Measurements from ENCODE around the gene BGLAP.

Gene BGLAP

GRCh38 chr1:156259805-156260204 is 17.8 kb downstream of the BGLAP start:
- DNase-seq: no peak

GRCh38 chr1:156260896-156261295 is 18.9 kb downstream of the BGLAP start:
- no peak for DNase-seq

GRCh38 chr1:156262461-156263287 is 20.7 kb downstream of the BGLAP start:
- DNase-seq: no peak

- DNase-seq: no peak
Observed at GRCh38 chr1:156263288-156263655, 21.3 kb downstream of the BGLAP start.

GRCh38 chr1:156266051-156266450 is 24.1 kb downstream of the BGLAP start:
- no peak for DNase-seq

GRCh38 chr1:156268336-156268735 is 26.4 kb downstream of the BGLAP start:
- no peak for DNase-seq

GRCh38 chr1:156270314-156270713 is 28.3 kb downstream of the BGLAP start:
- no peak for DNase-seq

- no peak for DNase-seq
Observed at GRCh38 chr1:156276532-156276931, 34.5 kb downstream of the BGLAP start.

GRCh38 chr1:156276966-156277381 is 35.0 kb downstream of the BGLAP start:
- no peak for DNase-seq

- no peak for DNase-seq
Observed at GRCh38 chr1:156279837-156280236, 37.9 kb downstream of the BGLAP start.

- no peak for DNase-seq
Observed at GRCh38 chr1:156281281-156281680, 39.3 kb downstream of the BGLAP start.

- DNase-seq: no peak
Observed at GRCh38 chr1:156281693-156282478, 39.9 kb downstream of the BGLAP start.

- DNase-seq: peak; percentile 94
Observed at GRCh38 chr1:156282479-156283222, 40.7 kb downstream of the BGLAP start, which contains the start of gene SMG5. Gene SMG5 (minus strand): TSS chr1:156282825. CDS start chr1:156282680, 145 bp downstream.

GRCh38 chr1:156283521-156283920 is 41.5 kb downstream of the BGLAP start:
- DNase-seq: no peak

- DNase-seq: no peak
Observed at GRCh38 chr1:156284112-156284511, 42.1 kb downstream of the BGLAP start, which contains the start of gene TMEM79. Gene TMEM79 (plus strand): TSS chr1:156284325. CDS start chr1:156285227, 902 bp downstream.

- no peak for DNase-seq
Observed at GRCh38 chr1:156284757-156285156, 42.8 kb downstream of the BGLAP start.

- DNase-seq: no peak
Observed at GRCh38 chr1:156285437-156285836, 43.5 kb downstream of the BGLAP start.

- no peak for DNase-seq
Observed at GRCh38 chr1:156286061-156286460, 44.1 kb downstream of the BGLAP start.

- DNase-seq: no peak
Observed at GRCh38 chr1:156289857-156290256, 47.9 kb downstream of the BGLAP start.

GRCh38 chr1:156291226-156292061 is 49.5 kb downstream of the BGLAP start:
- peak; percentile 71 for DNase-seq

Data from NCI-H748 treated with DMSO at 0.1 percent for 48 hours (cell line).